ENCODE measurements around the gene DHX32.

Gene DHX32

GRCh38 chr10:125816548-125816947 is 64.5 kb downstream of the DHX32 start:
- no peak for DNase-seq

DNA sequence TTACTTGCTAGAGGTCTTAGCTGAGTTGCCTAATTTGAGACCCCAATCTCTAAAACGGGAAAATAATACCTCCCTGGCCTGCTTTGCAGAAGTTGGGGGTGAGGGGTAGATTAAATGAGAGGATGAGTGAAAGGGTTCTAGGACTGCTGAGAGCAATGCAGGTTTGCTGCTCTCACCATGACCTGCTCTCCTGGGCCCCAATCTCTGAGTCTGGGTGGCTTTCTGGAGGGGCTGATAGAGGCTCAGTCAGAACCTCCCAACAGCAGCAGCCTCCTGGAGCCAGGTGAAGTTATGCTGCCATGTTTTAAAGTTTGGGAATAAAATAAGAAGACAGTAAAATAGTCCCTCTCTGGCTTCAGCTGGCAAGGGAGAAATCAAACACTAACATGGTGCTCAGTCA is 65.3 kb downstream of the DHX32 start:
- DNase-seq = no peak

GRCh38 chr10:125812128-125812750 is 68.9 kb downstream of the DHX32 start:
- no peak for DNase-seq

GRCh38 chr10:125811251-125811650 is 69.8 kb downstream of the DHX32 start:
- DNase-seq = peak in 8 of 56 donors; percentile 8 to 45 (median 24)

DNA sequence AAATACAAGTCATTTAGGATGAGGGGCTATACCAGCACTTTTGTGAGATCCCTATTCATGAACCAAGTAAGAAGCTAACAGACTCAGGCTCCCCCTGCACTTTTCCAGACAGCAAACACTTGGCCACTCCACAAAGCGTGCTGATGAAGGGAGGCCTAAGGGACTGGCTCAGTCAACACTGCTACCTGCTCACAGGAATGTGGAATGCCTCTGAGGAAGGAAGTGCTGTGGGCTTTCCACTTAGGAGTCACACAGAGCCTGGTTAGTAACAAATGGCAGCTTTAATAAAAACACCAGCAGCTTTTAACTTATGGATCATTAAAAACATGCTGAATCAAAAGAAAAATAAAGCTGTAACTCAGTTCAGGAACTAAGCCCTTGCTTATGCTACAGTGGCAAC is 73.0 kb downstream of the DHX32 start:
- DNase-seq = no peak

- DNase-seq = no peak
Measured at GRCh38 chr10:125802739-125803138, 78.4 kb downstream of the DHX32 start.

DNA sequence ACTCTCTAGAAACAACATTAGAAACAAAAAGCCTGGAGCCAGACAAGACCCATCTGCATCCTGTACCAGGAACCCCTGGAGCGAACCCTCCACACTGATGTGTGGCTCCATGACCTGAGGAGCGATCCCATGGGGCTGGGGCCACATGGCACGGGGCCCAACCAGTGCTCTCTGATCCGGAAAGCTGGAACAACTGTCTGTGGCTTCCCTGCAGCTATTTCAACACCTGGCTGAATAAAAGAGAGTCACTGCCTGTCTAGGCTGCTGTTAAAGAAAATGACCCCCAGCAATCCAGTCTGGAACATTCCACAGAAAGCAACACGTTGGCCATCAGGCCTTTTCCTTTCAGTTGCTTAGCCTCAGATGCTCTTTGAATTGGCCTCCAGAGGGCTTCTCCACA is 79.0 kb downstream of the DHX32 start:
- no peak for DNase-seq

GRCh38 chr10:125801574-125801973 is 79.5 kb downstream of the DHX32 start:
- no peak for DNase-seq

DNA sequence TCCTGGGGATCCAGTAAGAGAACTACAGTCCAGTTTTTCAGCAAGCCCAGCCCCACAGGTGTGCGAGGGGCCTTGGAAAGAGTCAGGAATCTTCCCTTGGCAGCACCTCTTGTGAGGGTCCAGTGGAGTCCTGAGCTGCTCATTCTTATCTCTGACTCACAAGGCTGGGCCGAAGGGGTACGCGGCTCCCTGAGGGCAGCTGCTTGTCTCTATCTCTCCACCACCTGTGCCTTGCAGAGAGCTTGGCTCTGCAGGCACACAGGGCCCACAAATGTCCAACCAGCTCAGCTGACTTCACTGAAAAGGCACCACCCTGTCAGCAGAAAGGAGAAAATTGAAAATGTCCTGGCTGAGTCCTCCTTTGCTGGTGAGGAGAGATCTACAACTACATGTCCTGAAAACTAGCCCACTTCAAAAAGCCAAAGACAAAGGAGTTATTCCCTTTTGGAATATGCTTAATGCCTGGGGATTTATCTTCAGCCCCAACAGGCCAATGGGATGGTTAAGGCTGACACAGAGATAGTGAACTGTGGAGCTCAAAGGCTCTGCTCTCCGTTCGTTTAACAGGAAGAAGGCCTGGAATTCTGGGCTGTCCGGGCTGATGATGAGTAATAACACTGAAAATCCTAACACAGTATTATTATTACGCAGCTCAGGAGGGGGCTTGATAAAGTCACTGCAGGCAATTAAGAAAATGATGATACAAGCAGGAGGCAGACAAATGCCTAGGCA is 81.5 kb downstream of the DHX32 start:
- no peak for DNase-seq

GRCh38 chr10:125797994-125798662 is 83.0 kb downstream of the DHX32 start:
- DNase-seq = no peak

DNA sequence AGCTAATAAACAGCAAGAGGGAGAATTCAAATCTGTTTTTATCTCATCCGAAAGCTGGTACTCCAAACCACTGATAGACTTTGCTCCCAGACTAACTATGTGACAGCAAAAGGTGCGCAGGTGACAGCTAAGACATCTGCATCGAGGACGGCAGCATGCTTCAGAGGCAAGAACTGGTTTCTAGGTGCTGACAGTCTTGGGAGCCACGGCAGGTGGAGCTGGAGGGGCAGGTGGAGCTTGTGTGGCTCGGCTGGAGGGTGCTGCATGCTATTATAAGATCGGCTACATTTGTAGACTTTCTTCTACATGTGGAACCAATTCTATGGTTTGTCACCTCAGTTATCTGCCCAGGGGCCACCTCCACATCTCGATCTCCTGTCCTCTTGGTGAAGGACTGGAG is 83.7 kb downstream of the DHX32 start:
- DNase-seq = no peak

DNA sequence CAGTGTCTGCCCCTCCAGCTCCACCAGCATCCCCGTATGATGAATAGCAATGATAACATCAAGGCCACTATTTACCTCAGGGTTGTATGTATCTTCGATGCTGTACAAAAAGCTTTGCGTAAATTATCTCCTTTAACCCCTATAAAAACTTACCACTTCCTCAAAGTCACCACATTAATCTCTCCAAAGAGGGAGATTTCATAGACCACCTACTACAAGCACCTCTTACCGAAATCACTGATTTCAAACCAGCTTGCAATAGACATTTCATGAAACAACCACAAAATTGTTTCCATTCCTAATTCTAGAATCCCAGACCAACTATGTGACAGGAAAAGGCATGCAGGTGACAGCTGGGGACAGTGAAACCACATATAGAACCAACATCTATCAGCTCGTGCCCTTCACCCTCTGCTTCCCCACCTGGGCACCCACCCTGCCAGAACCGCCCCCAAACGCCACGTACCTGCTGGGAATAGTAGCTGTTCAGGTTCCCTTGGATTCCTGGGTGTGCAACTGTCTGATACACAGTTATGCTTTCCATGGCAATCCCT is 85.4 kb downstream of the DHX32 start:
- no peak for DNase-seq

GRCh38 chr10:125795128-125795527 is 86.0 kb downstream of the DHX32 start:
- peak in 54 of 56 donors; percentile 7 to 92 (median 72) for DNase-seq

DNA sequence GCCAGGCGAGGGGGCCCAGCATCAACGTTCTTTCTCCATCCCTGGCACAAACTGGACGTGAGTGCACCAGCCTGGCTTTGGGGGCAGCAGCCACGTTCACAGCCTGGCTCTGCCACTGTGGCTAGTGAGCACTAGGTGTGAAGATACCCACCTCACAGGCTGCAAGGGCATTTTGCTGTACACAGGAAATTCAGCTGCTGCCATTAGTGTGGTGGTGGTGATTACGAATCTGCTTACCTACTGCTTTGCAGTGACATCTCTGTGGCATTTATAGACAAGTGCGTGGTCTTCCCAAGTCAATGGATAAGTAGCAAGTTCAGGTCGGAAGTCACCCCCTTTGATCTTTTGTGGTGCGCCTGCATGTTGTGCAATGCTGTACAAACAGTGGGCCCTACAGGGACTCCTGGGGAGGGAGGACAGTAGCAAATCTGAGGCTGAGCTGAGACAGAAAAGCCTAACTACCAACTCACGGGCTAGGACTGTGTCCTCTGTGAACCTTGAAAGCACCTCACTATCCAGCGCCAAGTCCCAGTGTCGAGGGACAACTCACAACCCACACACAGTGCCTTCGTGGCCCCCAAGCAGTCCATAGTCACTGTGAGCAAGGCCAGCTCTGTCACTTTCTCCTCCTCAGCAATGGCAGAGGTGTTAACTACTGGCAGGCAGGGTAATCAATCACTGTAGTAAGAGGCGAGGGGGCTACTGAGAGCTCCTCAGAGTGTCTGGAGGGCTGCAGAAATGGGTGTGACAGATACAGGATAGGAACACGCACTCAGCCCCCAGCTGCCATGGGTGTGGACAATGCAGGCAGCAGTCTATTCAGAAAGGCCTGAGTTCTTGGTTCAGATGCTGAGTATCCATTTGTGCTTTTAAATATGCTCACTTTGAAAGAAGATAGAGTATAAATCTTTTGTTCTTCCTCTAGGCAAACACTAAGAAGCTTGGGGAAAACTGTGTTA is 88.5 kb downstream of the DHX32 start:
- no peak for DNase-seq

DNA sequence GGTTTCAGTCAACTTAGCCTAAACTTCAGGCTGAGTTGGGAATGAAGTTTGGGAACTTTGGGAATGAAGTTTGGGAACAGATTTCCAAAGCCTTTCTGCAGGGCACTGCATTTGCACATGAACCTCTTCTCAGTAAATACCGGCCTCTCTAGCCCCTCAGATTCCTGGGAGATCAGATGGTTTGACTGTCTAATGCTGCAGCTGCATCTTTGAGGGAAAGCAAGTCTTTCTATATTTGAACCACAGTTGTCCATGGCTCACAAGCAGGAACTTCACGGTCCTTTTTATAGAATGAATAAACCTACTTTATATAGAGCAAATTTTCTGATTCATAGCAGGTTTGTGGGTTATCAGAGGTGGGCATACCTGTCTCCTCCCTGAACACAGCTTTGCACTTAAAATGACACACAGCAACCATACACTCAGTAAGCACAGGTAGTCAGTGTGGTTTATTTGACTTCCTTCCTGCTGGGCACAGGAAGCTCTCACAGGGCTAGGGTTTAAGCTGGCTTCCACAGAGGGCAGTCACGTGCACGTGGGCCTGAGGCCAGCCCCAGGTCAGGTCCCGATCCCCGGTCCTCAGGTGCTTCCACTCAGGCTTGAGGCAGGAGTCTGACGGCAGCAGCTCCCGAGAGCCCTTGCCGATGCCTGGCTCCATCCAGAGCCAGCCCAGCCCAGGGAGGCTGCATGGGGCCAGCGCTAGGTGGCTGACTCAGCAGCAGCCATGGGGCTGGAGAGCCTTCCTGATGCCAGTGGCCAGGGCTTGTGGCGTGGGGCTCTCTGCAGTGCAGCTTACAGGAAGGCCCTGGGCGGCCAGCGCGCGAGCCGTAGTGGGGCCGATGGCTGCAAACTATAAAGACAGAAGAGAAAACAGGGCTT is 92.7 kb downstream of the DHX32 start:
- no peak for DNase-seq

Data from nucleus accumbens (tissue), 56 donors.